Measurements from ENCODE around the gene CUZD1. TPM values are rescaled to one million over a fixed set of nuclear protein-coding genes. Genes with fewer than 3 reads are reported as not detected.

The CUZD1 gene
- total RNA-seq = under 1 TPM; 0.23 to 0.85 TPM

- Histone ChIP-seq H3K27ac (no peak within 1 kb of the TSS), H3K4me1 (replicated peaks) (no peaks in the 10 kb centered on the region), H3K4me3 (no peak within 1 kb of the TSS), H3K36me3 (no peaks in the 10 kb centered on the region), H3K27me3 (replicated peaks; ENCODE audit: insufficient read depth) (no peaks in the 10 kb centered on the region), H3K9me3 (no peaks in the 10 kb centered on the region)
- intact Hi-C loops (cut with DNase I) = no loop called here
- TF ChIP-seq POLR2A (IDR thresholded peaks at IDR 0.05) = no peak
- no peak for TF ChIP-seq CTCF (IDR thresholded peaks at IDR 0.05)
- WGBS = 66% methylated on average over 5 of the region's 5 CpGs
- no peak for DNase-seq (ENCODE audit: low spot score)
Observed at GRCh38 chr10:122845783-122846332, at the start of gene CUZD1. TSS of gene CUZD1 (minus strand) at chr10:122845857. CDS start at chr10:122845843, 14 bp downstream.

GRCh38 chr10:122894261-122894944 is 48.7 kb upstream of the CUZD1 start:
- no peaks in the 10 kb centered on the region for H3K4me1 ChIP-seq (replicated peaks)
- H3K9me3 ChIP-seq = no peaks in the 10 kb centered on the region
- DNase-seq (ENCODE audit: low spot score) = no peak
- 84% methylated on average over 5 of the region's 5 CpGs for WGBS
- no peak for TF ChIP-seq POLR2A (IDR thresholded peaks at IDR 0.05)
- no peak for TF ChIP-seq CTCF (IDR thresholded peaks at IDR 0.05)
- no peak for TF ChIP-seq POLR2AphosphoS5 (IDR thresholded peaks at IDR 0.05)
- no peaks in the 10 kb centered on the region for H3K27me3 ChIP-seq (replicated peaks; ENCODE audit: insufficient read depth)
- no peak overlapping the region for H3K4me3 ChIP-seq
- H3K36me3 ChIP-seq = no peaks in the 10 kb centered on the region
- H3K27ac ChIP-seq = no peak overlapping the region
- intact Hi-C loops (cut with DNase I) = no loop called here

GRCh38 chr10:122884166-122884565 is 38.5 kb upstream of the CUZD1 start:
- Histone ChIP-seq H3K4me1 (replicated peaks) (no peaks in the 10 kb centered on the region), H3K4me3 (no peak overlapping the region), H3K27me3 (replicated peaks; ENCODE audit: insufficient read depth) (no peaks in the 10 kb centered on the region), H3K9me3 (no peaks in the 10 kb centered on the region), H3K27ac (no peak overlapping the region), H3K36me3 (no peaks in the 10 kb centered on the region)
- no peak for DNase-seq (ENCODE audit: low spot score)
- intact Hi-C loops (cut with DNase I) = no loop called here
- TF ChIP-seq POLR2AphosphoS5 (IDR thresholded peaks at IDR 0.05) = no peak
- TF ChIP-seq CTCF (IDR thresholded peaks at IDR 0.05) = no peak
- no peak for TF ChIP-seq POLR2A (IDR thresholded peaks at IDR 0.05)
- 88% methylated on average over 1 of the region's 1 CpG for WGBS

- Histone ChIP-seq H3K36me3 (no peaks in the 10 kb centered on the region), H3K9me3 (no peaks in the 10 kb centered on the region), H3K27me3 (replicated peaks; ENCODE audit: insufficient read depth) (no peaks in the 10 kb centered on the region), H3K4me3 (no peak overlapping the region), H3K27ac (no peak overlapping the region), H3K4me1 (replicated peaks) (no peaks in the 10 kb centered on the region)
- intact Hi-C loops (cut with DNase I) = no loop called here
- TF ChIP-seq CTCF (IDR thresholded peaks at IDR 0.05) = no peak
- TF ChIP-seq POLR2AphosphoS5 (IDR thresholded peaks at IDR 0.05) = no peak
- no peak for TF ChIP-seq POLR2A (IDR thresholded peaks at IDR 0.05)
- DNase-seq (ENCODE audit: low spot score) = no peak
Observed at GRCh38 chr10:122882766-122883165, 37.1 kb upstream of the CUZD1 start.
